ENCODE results near the gene MRPL43. TPM values are rescaled to one million over a fixed set of nuclear protein-coding genes. Genes with fewer than 3 reads are reported as not detected.

The MRPL43 gene
- total RNA-seq, 2 donors from 2014 or later, result 51.9 to 56.6 TPM

GRCh38 chr10:101000915-101001658 lies 13.8 kb upstream of the MRPL43 start:
- no peak for ATAC-seq (ENCODE audit: insufficient number of reproducible peaks, low FRiP score, low read depth)

DNA sequence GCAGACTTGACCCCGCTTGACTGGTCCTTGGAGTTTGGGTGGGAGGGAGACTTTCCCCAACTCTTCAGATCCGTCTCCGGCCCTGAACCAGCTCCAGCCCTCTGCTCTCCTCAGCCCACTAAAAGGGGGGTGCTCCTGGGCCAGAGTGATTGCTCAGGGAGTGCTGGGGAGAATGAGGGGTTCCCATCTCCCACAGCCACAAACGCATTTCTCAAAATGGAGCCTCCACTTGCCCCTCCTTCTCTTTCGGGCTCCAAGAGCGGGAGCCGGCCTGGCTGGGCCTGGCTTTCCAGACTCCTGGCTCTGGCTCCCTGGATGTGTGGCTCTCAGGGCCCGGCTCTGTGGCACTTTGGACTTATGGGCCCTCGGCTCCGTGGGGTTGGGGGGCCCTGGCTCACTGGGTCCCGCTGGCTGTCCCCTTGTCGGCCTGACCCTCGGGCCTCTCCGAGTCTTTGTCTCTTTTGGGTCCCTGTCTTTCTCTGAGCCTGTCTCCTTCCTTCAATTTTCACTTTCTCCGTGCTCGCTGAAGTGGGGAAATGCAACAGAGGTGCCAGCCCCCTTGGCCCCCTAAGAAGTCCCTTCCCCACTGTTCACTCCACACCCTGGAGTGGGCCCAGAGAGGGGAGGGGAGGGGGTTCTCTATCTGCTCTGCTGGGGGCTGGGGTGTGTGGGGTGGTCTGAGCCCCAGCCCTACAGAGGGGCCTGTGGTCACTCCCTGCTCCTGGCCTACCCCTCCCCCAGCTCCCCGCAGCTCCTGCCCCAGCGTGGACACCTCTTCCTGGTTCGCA lies 13.0 kb upstream of the MRPL43 start:
- peak overlapping the region; percentile 87 for H3K4me3 ChIP-seq
- peaks cover 11% of the 10 kb centered on the region for H3K36me3 ChIP-seq
- DNase-seq (ENCODE audit: low spot score) (no peak), ATAC-seq (ENCODE audit: insufficient number of reproducible peaks, low FRiP score, low read depth) (no peak)
- TF ChIP-seq CTCF (IDR thresholded peaks at IDR 0.05), result no peak
- H3K4me1 ChIP-seq (ENCODE audit: control insufficient read depth in 1 of 2, low read depth in 2 of 2), result peaks cover 20 to 54% of the 10 kb centered on the region in 2 donors
- no peaks in the 10 kb centered on the region for H3K27me3 ChIP-seq (replicated peaks; ENCODE audit: insufficient read depth)
- H3K9me3 ChIP-seq, result no peaks in the 10 kb centered on the region
- peak overlapping the region; percentile 97 to 98 for H3K27ac ChIP-seq

More at GRCh38 chr10:101000915-101001658, 13.8 kb upstream of the MRPL43 start:
- peak; percentile 85 for DNase-seq (ENCODE audit: low spot score)
- peak overlapping the region; percentile 97 to 98 for H3K27ac ChIP-seq
- H3K9me3 ChIP-seq, result no peaks in the 10 kb centered on the region
- H3K4me3 ChIP-seq, result peak overlapping the region; percentile 87
- no peaks in the 10 kb centered on the region for H3K27me3 ChIP-seq (replicated peaks; ENCODE audit: insufficient read depth)
- H3K4me1 ChIP-seq (ENCODE audit: control insufficient read depth in 1 of 2, low read depth in 2 of 2), result peaks cover 20 to 55% of the 10 kb centered on the region in 2 donors
- peaks cover 15% of the 10 kb centered on the region for H3K36me3 ChIP-seq
- TF ChIP-seq CTCF (IDR thresholded peaks at IDR 0.05), result no peak

DNA sequence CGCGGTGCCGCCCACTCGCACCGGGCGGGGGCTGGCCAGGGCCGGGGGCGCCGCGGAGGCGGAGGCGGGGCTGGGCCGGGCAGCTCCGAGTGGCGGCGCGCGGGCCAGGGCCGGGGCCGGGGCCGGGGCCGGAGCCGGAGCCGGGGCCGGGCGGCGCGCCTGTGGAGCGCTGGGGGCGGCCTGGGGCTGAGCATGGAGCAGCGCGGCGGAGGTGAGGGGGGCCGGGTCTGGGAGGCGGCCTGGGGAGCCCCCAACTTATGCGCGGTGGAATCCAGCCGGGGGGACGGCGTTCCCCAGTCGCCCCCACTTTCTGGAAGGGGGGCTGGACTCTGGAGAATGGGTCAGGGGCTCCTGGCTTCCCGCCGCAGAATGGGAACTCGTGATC lies 12.4 kb upstream of the MRPL43 start, which contains the start of gene LZTS2:
TSS of gene LZTS2 (plus strand) at position 67 of the 385 bp plus-strand sequence. CDS start 2,731 bp downstream, outside the sequence.
- Histone ChIP-seq H3K9me3 (no peaks in the 10 kb centered on the region), H3K27me3 (replicated peaks; ENCODE audit: insufficient read depth) (no peaks in the 10 kb centered on the region), H3K4me1 (ENCODE audit: control insufficient read depth in 1 of 2, low read depth in 2 of 2) (peaks cover 20 to 49% of the 10 kb centered on the region in 2 donors), H3K36me3 (peaks cover 8% of the 10 kb centered on the region), H3K27ac (peak within 1 kb of the TSS; percentile 97 to 98), H3K4me3 (peak within 1 kb of the TSS; percentile 87)
- no peak for TF ChIP-seq CTCF (IDR thresholded peaks at IDR 0.05)
- DNase-seq (ENCODE audit: low spot score) (no peak), ATAC-seq (ENCODE audit: insufficient number of reproducible peaks, low FRiP score, low read depth) (peak; percentile 23)

GRCh38 chr10:100998991-100999741 lies 11.9 kb upstream of the MRPL43 start:
- peaks cover 20 to 49% of the 10 kb centered on the region in 2 donors for H3K4me1 ChIP-seq (ENCODE audit: control insufficient read depth in 1 of 2, low read depth in 2 of 2)
- DNase-seq (ENCODE audit: low spot score), result no peak
- peak; percentile 98 for TF ChIP-seq CTCF (IDR thresholded peaks at IDR 0.05)

More at GRCh38 chr10:100998991-100999741, 11.9 kb upstream of the MRPL43 start:
- peak overlapping the region; percentile 87 for H3K4me3 ChIP-seq
- no peaks in the 10 kb centered on the region for H3K27me3 ChIP-seq (replicated peaks; ENCODE audit: insufficient read depth)
- no peaks in the 10 kb centered on the region for H3K9me3 ChIP-seq
- peaks cover 8% of the 10 kb centered on the region for H3K36me3 ChIP-seq
- peak; percentile 35 for ATAC-seq (ENCODE audit: insufficient number of reproducible peaks, low FRiP score, low read depth)
- H3K27ac ChIP-seq, result peak overlapping the region; percentile 97 to 98
